NCI-H2081 treated with DMSO at 0.1 percent for 48 hours (cell line): ENCODE data around the gene GPX3.

Experiments
- DNase-seq: peaks from one replicate; lab custom pipeline; 2025; lab: John Stamatoyannopoulos, UW

GPX3 gene

DNA sequence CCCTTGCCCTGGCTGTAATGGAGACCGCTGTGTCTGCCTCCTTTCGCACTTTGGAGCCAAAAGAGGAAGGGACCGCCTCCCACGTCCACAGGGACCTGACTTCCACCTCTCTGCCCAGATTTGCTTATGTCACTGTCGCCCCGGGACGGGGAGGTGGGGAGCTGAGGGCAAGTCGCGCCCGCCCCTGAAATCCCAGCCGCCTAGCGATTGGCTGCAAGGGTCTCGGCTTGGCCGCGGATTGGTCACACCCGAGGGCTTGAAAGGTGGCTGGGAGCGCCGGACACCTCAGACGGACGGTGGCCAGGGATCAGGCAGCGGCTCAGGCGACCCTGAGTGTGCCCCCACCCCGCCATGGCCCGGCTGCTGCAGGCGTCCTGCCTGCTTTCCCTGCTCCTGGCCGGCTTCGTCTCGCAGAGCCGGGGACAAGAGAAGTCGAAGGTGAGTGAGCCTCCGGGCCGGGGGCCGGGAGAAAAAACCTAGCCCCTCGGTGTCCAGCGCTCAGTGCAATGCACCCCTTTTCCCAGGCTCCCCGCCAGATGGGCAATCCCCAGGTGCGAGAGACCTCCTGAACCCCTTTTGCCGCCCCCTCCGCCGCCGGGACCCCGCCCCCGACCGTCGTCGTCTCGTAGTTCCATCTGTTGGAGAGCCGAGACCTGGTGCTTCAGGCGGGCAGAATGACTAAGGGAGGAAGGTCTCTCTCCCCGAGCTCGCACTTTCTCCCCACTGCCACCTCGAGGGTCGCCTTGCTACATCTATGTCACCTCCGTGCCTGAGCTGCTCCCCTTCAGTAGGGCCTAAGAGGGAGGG, at the start of gene GPX3:
TSS of gene GPX3 (plus strand) at position 288 of the 807 bp plus-strand sequence. CDS start at position 352, 64 bp downstream.
- DNase-seq: no peak

- DNase-seq: no peak
Observed at GRCh38 chr5:150978590-150978989, 41.8 kb upstream of the GPX3 start.

DNA sequence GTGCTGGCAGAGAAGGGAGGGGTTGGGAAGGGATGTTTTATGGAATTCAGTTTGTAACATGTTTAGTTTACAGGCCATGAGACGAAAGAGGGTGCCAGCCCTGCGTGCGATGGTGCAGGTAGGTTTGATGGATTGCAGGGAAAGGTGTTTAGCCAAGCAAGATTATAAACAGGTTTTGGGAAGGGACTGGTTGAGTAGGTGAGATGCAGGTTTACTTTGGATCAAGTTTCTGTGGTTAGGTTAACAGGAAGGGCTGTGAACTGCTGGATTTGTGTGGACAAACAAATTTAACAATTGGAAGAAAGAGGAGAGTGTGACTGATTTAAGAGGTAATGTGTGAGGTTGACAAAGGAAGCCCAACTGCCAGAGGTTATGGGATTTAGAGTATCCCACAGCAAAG, 32.6 kb upstream of the GPX3 start:
- no peak for DNase-seq

- DNase-seq: no peak
Observed at GRCh38 chr5:150989695-150990094, 30.7 kb upstream of the GPX3 start.

DNA sequence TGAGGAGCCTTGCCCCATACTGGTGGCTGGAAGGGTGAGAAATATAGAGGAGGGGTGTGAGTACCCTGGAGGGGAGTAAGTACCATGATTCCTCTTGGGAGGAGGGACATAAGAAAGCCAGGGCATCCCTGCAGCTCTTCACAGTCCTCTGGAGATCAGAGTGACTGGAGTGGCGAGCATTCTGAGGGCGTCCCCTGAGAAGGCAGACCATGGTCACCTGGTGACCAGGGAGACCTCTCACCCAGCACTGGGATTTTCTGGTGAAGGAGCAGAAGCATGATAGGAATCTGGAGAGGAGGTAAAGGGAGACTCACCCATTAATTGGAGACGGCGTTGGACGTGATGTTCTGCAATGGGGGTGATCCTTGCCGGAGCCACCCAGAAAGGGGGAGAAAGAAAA, 27.7 kb upstream of the GPX3 start:
- no peak for DNase-seq

GRCh38 chr5:150993422-150993821, 27.0 kb upstream of the GPX3 start:
- no peak for DNase-seq

GRCh38 chr5:150993826-150994412, 26.5 kb upstream of the GPX3 start:
- DNase-seq: no peak

DNA sequence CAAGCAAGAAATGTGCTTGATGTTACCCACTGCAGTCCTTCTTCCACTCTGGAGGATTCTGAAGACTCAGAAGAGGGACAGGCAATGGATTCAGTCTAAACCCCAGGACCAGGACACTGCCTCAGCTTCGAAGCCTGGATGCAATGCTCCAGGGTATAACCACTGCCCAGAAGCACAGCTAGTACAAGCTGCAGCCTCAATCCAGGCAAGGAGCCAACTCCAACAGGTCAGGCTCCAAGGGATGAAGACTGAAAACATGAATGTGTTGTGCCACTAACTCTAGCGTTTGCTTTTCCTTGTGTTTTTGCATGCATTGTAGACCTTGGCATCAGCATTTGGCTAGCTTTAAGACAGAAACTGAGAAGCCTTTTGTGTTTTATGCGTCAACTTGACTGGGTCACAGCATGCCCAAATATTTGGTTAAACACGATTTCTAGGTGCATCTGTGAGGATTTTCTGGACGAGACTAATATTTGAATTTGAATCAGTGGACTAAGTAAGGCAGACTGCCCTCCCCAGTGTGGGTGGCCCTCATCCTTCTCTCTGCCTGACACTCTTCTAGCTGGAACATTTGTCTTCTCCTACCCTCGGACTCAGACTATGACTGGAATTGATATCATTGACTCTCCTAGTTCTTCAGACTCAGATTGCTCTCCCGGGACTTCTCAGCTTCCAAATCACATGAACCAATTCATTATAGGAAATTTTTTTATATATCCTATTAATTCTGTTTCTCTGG, 20.5 kb upstream of the GPX3 start:
- no peak for DNase-seq

- no peak for DNase-seq
Observed at GRCh38 chr5:151001436-151001835, 19.0 kb upstream of the GPX3 start.

GRCh38 chr5:151002250-151002649, 18.1 kb upstream of the GPX3 start:
- DNase-seq: no peak

DNA sequence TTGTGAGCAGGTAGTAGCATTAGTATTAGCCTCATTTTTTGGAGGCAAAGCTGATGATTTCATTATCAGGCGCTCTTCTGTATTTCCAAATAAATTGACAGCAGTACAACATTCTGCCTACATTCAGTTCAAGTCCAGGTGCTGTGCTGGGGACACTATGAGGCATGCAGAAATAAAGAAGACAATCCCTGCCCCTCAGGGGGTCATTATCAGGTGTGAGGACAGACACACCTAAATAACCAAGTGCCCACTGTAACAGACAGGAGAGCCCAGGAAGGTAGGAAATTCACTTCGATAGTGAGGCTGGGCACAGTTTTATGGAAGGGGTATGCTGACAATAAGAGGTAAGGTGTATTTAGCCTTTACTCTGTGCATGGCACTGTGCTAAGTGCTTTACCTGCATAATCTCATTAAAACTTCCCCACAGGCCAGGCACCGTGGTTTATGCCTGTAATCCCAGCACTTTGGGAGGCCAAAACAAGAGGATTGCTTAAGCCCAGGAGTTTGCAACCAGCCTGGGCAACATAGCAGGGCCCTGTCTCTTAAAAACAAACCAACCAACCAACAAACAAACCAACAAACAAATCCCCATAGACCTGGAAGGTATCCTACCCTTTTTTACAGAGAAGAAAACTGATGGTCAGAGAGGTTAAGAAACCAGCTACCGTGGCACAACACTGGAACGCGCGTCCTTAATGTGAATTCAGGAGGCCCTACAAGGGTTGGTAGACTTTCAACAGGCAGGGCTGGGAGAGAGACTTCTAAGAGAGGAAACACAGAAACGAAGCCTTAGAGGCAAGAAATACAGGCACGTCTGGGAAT, 17.5 kb upstream of the GPX3 start:
- no peak for DNase-seq

DNA sequence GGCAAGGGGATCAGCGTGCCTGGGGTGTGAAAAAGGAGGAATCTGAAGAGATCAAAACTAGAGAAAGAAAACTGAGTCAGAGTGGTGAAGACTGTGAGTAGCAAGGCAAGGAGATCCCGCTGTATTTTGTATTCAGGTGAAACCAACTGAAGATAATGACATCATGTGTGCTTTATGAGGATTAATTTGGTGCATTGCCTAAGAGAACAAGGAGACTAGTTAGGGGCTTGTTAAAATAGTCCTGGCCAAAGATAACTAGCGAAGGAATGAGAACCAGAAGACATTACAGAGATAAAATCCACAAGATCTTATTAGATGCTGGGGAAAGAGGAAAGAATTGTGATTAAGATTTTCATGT, 16.9 kb upstream of the GPX3 start:
- no peak for DNase-seq

GRCh38 chr5:151004499-151004898, 15.9 kb upstream of the GPX3 start:
- no peak for DNase-seq

- no peak for DNase-seq
Observed at GRCh38 chr5:151005187-151005949, 15.0 kb upstream of the GPX3 start.

DNA sequence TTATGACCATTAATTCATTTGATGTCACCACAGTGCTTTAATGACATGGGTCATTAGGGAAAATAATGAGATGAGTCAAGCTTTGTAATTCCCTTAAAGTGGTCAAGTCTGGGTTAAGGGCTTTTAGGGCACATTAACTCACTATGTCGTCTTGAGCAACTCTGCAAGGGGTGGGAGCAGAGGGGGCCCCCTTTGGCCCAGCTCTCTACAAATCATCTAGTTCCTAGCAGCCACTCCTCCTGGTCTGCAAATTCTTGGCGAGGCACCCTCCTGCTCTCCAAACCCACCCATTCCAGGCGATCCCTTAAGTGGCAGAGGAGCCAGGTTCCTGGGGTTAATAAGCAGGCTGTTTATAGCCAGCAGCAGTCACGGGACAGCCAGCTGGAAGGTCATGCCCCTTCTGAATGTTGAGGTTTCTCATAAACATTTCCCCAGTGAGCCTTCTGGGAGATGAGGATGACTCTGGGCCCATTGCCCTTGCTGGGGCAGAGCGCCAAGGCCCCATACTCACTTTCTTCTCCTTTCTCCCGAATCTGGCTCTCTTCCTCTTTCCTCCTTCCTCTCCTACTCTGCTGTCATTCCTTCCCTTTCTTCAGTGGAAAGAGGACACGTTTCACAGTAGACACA, 14.3 kb upstream of the GPX3 start:
- DNase-seq: no peak

DNA sequence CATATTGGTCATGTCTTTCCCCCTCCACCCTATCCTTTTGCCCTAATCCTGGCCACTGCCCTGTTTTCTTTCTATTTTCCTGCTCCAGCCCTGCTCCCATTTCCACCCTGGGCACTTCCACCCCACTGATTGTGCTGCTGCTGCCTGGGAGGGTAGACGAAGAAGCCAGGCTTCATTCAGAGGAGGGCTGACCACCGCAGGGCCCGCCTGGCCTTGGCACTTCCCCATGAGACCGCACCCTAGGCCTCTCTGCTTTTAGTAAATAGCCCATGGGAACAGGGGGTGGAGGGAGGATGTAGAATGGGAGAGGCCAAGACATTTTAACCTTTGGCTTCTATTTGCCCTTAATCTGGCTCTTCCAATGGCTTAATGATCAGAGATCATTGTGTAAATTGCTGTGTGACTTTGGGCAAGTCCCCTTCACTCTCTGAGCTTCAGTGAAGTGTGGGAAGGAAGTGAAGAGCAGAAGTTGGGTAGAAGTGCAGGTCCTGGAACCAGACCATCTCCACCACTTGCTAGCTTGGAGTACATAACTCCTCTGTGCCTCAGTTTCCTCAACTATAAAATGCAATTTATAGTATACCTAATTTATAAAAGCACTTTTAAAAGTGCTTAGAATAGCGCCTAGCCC, 13.6 kb upstream of the GPX3 start:
- DNase-seq: no peak

- DNase-seq: no peak
Observed at GRCh38 chr5:151007430-151008209, 12.8 kb upstream of the GPX3 start.

DNA sequence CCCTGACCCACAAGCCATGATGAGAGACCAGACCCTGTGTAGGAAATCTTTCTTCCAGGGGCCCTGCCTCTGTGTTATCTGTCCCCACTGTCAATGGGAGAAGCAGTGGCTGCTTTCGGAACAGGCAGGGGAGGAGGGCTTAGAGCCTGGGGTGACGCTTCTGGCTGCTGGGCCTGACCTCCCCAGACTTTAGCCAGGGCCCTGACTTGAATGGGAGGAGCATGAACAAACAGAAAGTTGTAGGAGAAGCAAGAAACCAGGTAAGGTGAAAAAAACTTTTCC, 12.2 kb upstream of the GPX3 start:
- no peak for DNase-seq

DNA sequence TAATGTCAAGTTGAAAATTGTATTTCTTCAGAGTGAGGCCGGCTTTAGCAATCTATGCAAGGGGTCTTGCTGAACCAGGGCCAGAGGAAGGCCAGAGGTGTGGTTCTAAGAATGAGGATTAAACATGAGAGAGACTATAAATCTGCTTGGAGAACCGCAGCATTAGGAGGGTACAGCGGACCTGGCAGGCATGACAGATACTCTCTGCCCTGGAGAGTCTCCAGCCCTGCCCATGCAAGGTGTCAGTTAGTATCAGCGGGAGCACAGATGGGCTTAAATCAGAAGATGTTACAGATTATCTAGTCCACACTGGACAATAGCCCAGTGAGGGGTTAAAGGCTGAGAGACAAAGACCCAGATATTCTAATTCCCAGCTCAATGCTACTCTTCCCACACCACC, 11.5 kb upstream of the GPX3 start:
- no peak for DNase-seq

GRCh38 chr5:151012862-151013261, 7.5 kb upstream of the GPX3 start:
- DNase-seq: no peak
